Lower lobe of right lung (tissue), 2 donors: ENCODE results near the gene BRCA1. TPM values are rescaled to one million over a fixed set of nuclear protein-coding genes. Genes with fewer than 3 reads are reported as not detected.

Experiments
- ATAC-seq, 2 donors: fragments of 200-7000 bp; cut with Tn5 transposase; one replicate each; pipeline ENCODE4 v1.9.1; 2020 to 2022; ENCODE audit warnings: mild to moderate bottlenecking in 2 of 2, moderate library complexity in 2 of 2
- DNase-seq: peaks from one replicate; pipeline ENCODE4 v3.0.0-alpha.2; 2020
- H3K27ac ChIP-seq: fragments of 200-600 bp; one replicate; pipeline ENCODE4 v1.8.0; 2022
- H3K27me3 ChIP-seq: fragments of 200-600 bp; one replicate; pipeline ENCODE4 v1.8.0; 2022; ENCODE audit warnings: low read depth
- H3K36me3 ChIP-seq: fragments of 200-600 bp; one replicate; pipeline ENCODE4 v1.8.0; 2022; ENCODE audit warnings: mild to moderate bottlenecking
- H3K4me1 ChIP-seq: fragments of 200-600 bp; one replicate; pipeline ENCODE4 v1.8.0; 2022
- H3K4me3 ChIP-seq: fragments of 200-600 bp; one replicate; pipeline ENCODE4 v1.8.0; 2022; ENCODE audit warnings: mild to moderate bottlenecking
- H3K9me3 ChIP-seq: fragments of 200-600 bp; one replicate; pipeline ENCODE4 v1.8.0; 2022
- intact Hi-C: fragments of 100-400 bp; cut with DNase I; formaldehyde crosslinking; loops from one replicate; pipeline ENCODE4 v1.11.0; 2022
- long read RNA-seq: library from polyadenylated mRNA; unstranded; transcript quantifications from one replicate; pipeline ENCODE4 v2.0.0, GENCODE V29; 2021
- total RNA-seq: library from RNA; stranded (reverse); fragmentation: NEBNext Ultra II Directional; extraction: Animal tissue kit (Norgen Biotek cat#: 25700); gene quantifications from one replicate; pipeline ENCODE4 v1.2.1, GENCODE V29; 2021
- TF ChIP-seq, protein P1 (sequence below): fragments of 200-600 bp; IDR thresholded peaks from one replicate; pipeline ENCODE4 v1.8.0; 2022; ENCODE audit warnings: antibody characterized with exemption, mild to moderate bottlenecking
- donor health status: DM: no; HTN: yes; CAD: no; lungs with severe emphysema.

BRCA1 gene
- total RNA-seq: 7.4 TPM
- long read RNA-seq, partial matches to known transcripts: 1 of 28 reads
- long read RNA-seq, other reads (novel, unspliced or antisense): 25 of 28 reads

GRCh38 chr17:43125133-43125966 is at the start of gene BRCA1:
BRCA1 (minus strand) TSS chr17:43125364; CDS start chr17:43124096, 1,268 bp downstream.
- H3K4me3 ChIP-seq: peak within 1 kb of the TSS; percentile 69
- intact Hi-C loops: no loop called here
- peaks cover 34% of the 10 kb centered on the region for H3K4me1 ChIP-seq

GRCh38 chr17:43171586-43172487 is 46.7 kb upstream of the BRCA1 start:
- peaks cover 61% of the 10 kb centered on the region for H3K4me1 ChIP-seq
- peak overlapping the region; percentile 64 for H3K4me3 ChIP-seq
- intact Hi-C loops: no loop called here
- DNase-seq (no peak), ATAC-seq (no peak)
- H3K27ac ChIP-seq: peak overlapping the region; percentile 94
- no peaks in the 10 kb centered on the region for H3K9me3 ChIP-seq
- TF ChIP-seq, protein P1, sequence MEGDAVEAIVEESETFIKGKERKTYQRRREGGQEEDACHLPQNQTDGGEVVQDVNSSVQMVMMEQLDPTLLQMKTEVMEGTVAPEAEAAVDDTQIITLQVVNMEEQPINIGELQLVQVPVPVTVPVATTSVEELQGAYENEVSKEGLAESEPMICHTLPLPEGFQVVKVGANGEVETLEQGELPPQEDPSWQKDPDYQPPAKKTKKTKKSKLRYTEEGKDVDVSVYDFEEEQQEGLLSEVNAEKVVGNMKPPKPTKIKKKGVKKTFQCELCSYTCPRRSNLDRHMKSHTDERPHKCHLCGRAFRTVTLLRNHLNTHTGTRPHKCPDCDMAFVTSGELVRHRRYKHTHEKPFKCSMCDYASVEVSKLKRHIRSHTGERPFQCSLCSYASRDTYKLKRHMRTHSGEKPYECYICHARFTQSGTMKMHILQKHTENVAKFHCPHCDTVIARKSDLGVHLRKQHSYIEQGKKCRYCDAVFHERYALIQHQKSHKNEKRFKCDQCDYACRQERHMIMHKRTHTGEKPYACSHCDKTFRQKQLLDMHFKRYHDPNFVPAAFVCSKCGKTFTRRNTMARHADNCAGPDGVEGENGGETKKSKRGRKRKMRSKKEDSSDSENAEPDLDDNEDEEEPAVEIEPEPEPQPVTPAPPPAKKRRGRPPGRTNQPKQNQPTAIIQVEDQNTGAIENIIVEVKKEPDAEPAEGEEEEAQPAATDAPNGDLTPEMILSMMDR: peak; percentile 26
- peaks cover 22% of the 10 kb centered on the region for H3K36me3 ChIP-seq
- H3K27me3 ChIP-seq: no peaks in the 10 kb centered on the region

More at GRCh38 chr17:43125133-43125966, at the start of gene BRCA1:
- ATAC-seq (peak; percentile 99), DNase-seq (peak; percentile 94)
- TF ChIP-seq, protein P1: no peak
- no peaks in the 10 kb centered on the region for H3K9me3 ChIP-seq
- H3K27ac ChIP-seq: peak within 1 kb of the TSS; percentile 86
- no peaks in the 10 kb centered on the region for H3K36me3 ChIP-seq
- H3K27me3 ChIP-seq: no peaks in the 10 kb centered on the region

- Histone ChIP-seq H3K27ac (peak within 1 kb of the TSS; percentile 94), H3K36me3 (peaks cover 16% of the 10 kb centered on the region), H3K9me3 (no peaks in the 10 kb centered on the region), H3K27me3 (no peaks in the 10 kb centered on the region), H3K4me3 (peak within 1 kb of the TSS; percentile 64), H3K4me1 (peaks cover 55% of the 10 kb centered on the region)
- intact Hi-C loops: no loop called here
- DNase-seq (peak; percentile 92), ATAC-seq (peak; percentile 94 to 95)
- TF ChIP-seq, protein P1: peak; percentile 22
Observed at GRCh38 chr17:43170766-43171585, 45.8 kb upstream of the BRCA1 start, which contains the start of gene NBR1. NBR1 (plus strand) TSS chr17:43171214; CDS start chr17:43175800, 4,586 bp downstream.

- Histone ChIP-seq H3K36me3 (peaks cover 9% of the 10 kb centered on the region), H3K9me3 (no peaks in the 10 kb centered on the region), H3K4me1 (peaks cover 47% of the 10 kb centered on the region), H3K4me3 (peak overlapping the region; percentile 64), H3K27me3 (no peaks in the 10 kb centered on the region), H3K27ac (peak overlapping the region; percentile 94)
- ATAC-seq (peak; percentile 95 to 96), DNase-seq (peak; percentile 95)
- intact Hi-C loops: no loop called here
- TF ChIP-seq, protein P1: no peak
Observed at GRCh38 chr17:43170140-43170765, 45.1 kb upstream of the BRCA1 start.
